HG03354 (cell line): ENCODE data around the gene AIF1.
A peak's percentile ranks its signal among the peaks of the same experiment; 100 is the strongest.

ENCODE experiments used
- ATAC-seq: cut with Tn5 transposase; IDR thresholded peaks from one replicate; pipeline ENCODE4 v1.9.1; 2021; ENCODE audit warnings: mild to moderate bottlenecking; ENCODE audit not compliant: unreplicated experiment, poor library complexity, severe bottlenecking

Gene AIF1

DNA sequence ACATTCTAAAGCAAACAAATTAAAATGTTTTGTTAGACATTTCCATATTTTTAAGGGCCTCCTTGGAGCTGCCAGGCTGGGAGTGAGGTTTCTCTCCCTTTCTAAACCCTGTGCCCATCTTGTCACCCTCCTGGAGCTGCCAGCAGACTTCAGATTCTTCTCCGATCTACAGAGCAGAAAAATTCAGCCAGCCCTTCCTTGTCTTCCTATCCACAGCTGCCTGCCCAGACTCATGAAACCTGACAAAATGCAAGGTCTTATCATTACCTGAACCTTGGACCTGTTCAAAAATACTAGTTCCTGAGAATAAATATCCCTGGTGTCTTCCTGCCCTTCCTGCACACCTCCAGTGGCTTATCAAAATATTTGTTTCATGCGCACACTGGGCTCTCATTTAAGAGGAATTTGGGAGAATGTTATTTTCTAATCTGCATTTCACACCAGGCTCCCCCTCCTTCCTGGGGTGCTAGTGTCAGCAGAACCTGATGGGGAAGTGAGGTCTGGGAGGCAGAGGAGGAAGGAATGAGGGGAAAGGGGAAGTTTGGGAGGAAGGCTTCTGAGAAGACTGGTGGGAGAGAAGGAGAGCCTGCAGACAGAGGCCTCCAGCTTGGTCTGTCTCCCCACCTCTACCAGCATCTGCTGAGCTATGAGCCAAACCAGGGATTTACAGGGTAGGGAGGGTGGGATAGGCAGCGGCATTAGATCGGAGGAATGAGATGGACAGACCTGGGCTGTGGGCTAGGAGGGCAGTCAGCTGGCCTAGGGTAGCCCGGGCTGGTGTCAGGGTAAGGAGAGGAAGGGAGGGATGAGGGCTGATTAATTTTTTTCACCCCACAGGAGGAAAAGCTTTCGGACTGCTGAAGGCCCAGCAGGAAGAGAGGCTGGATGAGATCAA, at the start of gene AIF1:
TSS of gene AIF1 (plus strand) at position 551 of the 895 bp plus-strand sequence. CDS start at position 647, 96 bp downstream.
- ATAC-seq = no peak

DNA sequence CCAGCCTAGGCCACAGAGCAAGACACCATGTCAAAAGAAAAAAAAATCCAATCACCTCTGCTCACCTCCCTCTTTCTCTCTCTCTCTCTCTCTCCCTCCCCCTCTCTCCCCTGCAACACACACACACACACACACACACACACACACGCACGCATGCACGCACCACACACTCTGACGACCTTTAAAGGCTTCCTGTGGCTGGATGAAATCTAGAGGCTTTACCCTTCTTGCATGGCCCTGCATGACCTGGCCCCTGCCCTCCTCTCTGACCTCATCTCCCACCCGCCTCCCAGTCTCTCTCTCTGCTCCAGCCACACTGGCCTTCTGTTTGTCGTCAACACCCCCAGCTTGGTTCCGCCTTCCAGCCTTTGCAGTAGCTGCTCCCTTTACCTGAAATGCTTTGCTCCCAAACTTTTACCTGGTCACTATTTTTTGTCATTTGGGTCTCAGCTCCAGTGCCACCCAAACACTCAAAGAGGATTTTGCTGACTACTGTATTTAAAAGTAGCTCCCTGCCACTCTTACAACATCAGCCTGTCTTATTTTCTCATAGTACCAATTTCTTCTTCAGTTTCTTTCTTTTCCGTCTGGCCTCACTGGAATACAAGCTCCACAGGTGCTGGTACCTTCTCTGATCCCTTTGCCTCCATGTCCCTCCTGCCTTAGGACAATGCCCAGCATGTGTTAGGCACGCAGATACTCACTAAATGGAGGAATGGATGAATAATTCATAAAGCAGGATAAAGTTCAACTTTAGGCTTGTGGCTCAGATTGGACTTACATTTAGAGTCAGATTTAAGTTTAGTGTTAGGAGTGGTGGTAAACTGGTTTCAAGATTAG, 47.3 kb upstream of the AIF1 start:
- no peak for ATAC-seq

DNA sequence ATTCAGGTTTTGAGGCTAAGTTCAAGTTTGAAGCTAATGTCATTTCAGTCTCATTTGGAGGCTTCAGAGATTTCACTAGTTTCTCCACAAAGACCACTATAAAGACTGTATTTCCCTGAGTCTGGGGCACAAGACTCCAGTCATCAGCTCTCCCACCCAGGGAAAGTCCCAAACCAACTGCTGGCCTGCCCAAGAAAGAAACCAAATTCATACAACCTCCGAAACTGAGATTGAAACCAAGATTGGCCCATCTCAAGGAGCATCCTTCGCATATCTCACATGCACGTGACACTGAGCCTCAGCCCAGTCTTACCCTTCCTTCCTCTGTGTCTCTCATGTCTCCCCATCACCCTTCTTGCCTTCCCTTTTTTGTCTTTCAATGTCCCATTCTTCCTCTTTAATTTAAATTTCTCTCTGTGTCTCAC, 46.5 kb upstream of the AIF1 start:
- ATAC-seq = peak; percentile 74

DNA sequence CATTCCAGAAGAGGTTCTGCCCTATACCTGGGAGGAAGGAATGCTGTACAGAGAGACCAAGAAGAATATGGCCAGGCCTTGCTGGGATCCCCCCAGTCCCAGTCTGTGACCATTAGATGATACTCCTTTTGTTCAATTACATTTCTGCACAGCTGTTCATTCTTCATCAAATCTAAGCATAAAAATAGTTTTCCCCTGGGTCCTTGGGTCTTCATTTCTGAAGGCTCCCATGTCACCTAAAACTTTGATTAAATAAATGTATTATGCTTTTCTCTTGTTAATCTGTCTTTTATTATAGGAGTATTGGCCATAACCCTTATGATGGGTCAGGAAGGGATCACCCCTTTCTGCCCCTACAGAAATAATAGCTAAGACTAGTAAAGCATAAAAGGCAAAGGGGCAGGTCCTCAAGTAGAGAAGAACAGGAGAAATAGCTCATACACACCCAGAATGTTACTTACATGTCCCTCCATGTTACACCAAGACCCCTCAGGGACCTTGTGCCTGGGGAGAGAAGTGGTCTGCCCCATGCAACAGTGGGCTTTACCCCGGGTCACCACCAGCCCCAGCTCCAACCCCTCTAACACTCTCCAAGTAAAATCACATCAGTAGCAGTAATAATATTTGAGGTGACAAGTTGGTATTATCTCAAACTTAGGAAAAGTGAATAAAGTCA, 45.0 kb upstream of the AIF1 start:
- ATAC-seq = no peak

DNA sequence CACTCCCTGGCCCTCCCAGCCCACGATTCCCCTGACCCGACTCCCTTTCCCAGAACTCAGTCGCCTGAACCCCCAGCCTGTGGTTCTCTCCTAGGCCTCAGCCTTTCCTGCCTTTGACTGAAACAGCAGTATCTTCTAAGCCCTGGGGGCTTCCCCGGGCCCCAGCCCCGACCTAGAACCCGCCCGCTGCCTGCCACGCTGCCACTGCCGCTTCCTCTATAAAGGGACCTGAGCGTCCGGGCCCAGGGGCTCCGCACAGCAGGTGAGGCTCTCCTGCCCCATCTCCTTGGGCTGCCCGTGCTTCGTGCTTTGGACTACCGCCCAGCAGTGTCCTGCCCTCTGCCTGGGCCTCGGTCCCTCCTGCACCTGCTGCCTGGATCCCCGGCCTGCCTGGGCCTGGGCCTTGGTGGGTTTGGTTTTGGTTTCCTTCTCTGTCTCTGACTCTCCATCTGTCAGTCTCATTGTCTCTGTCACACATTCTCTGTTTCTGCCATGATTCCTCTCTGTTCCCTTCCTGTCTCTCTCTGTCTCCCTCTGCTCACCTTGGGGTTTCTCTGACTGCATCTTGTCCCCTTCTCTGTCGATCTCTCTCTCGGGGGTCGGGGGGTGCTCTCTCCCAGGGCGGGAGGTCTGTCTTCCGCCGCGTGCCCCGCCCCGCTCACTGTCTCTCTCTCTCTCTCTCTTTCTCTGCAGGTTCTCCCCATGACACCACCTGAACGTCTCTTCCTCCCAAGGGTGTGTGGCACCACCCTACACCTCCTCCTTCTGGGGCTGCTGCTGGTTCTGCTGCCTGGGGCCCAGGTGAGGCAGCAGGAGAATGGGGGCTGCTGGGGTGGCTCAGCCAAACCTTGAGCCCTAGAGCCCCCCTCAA, 42.8 kb upstream of the AIF1 start, which contains the start of gene LTA:
TSS of gene LTA (plus strand) at position 249 of the 871 bp plus-strand sequence. CDS start at position 703, 454 bp downstream.
- peak; percentile 43 for ATAC-seq

DNA sequence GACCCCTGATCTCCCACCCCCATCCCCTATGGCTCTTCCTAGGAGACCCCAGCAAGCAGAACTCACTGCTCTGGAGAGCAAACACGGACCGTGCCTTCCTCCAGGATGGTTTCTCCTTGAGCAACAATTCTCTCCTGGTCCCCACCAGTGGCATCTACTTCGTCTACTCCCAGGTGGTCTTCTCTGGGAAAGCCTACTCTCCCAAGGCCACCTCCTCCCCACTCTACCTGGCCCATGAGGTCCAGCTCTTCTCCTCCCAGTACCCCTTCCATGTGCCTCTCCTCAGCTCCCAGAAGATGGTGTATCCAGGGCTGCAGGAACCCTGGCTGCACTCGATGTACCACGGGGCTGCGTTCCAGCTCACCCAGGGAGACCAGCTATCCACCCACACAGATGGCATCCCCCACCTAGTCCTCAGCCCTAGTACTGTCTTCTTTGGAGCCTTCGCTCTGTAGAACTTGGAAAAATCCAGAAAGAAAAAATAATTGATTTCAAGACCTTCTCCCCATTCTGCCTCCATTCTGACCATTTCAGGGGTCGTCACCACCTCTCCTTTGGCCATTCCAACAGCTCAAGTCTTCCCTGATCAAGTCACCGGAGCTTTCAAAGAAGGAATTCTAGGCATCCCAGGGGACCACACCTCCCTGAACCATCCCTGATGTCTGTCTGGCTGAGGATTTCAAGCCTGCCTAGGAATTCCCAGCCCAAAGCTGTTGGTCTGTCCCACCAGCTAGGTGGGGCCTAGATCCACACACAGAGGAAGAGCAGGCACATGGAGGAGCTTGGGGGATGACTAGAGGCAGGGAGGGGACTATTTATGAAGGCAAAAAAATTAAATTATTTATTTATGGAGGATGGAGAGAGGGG, 41.6 kb upstream of the AIF1 start:
- ATAC-seq = no peak

DNA sequence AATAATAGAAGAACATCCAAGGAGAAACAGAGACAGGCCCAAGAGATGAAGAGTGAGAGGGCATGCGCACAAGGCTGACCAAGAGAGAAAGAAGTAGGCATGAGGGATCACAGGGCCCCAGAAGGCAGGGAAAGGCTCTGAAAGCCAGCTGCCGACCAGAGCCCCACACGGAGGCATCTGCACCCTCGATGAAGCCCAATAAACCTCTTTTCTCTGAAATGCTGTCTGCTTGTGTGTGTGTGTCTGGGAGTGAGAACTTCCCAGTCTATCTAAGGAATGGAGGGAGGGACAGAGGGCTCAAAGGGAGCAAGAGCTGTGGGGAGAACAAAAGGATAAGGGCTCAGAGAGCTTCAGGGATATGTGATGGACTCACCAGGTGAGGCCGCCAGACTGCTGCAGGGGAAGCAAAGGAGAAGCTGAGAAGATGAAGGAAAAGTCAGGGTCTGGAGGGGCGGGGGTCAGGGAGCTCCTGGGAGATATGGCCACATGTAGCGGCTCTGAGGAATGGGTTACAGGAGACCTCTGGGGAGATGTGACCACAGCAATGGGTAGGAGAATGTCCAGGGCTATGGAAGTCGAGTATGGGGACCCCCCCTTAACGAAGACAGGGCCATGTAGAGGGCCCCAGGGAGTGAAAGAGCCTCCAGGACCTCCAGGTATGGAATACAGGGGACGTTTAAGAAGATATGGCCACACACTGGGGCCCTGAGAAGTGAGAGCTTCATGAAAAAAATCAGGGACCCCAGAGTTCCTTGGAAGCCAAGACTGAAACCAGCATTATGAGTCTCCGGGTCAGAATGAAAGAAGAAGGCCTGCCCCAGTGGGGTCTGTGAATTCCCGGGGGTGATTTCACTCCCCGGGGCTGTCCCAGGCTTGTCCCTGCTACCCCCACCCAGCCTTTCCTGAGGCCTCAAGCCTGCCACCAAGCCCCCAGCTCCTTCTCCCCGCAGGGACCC, 40.6 kb upstream of the AIF1 start:
- no peak for ATAC-seq

DNA sequence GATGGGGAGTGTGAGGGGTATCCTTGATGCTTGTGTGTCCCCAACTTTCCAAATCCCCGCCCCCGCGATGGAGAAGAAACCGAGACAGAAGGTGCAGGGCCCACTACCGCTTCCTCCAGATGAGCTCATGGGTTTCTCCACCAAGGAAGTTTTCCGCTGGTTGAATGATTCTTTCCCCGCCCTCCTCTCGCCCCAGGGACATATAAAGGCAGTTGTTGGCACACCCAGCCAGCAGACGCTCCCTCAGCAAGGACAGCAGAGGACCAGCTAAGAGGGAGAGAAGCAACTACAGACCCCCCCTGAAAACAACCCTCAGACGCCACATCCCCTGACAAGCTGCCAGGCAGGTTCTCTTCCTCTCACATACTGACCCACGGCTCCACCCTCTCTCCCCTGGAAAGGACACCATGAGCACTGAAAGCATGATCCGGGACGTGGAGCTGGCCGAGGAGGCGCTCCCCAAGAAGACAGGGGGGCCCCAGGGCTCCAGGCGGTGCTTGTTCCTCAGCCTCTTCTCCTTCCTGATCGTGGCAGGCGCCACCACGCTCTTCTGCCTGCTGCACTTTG, 39.6 kb upstream of the AIF1 start, which contains the start of gene TNF:
TSS of gene TNF (plus strand) at position 231 of the 567 bp plus-strand sequence. CDS start at position 408, 177 bp downstream.
- ATAC-seq = no peak

DNA sequence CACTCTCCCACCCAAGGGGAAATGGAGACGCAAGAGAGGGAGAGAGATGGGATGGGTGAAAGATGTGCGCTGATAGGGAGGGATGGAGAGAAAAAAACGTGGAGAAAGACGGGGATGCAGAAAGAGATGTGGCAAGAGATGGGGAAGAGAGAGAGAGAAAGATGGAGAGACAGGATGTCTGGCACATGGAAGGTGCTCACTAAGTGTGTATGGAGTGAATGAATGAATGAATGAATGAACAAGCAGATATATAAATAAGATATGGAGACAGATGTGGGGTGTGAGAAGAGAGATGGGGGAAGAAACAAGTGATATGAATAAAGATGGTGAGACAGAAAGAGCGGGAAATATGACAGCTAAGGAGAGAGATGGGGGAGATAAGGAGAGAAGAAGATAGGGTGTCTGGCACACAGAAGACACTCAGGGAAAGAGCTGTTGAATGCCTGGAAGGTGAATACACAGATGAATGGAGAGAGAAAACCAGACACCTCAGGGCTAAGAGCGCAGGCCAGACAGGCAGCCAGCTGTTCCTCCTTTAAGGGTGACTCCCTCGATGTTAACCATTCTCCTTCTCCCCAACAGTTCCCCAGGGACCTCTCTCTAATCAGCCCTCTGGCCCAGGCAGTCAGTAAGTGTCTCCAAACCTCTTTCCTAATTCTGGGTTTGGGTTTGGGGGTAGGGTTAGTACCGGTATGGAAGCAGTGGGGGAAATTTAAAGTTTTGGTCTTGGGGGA, 38.9 kb upstream of the AIF1 start:
- no peak for ATAC-seq

DNA sequence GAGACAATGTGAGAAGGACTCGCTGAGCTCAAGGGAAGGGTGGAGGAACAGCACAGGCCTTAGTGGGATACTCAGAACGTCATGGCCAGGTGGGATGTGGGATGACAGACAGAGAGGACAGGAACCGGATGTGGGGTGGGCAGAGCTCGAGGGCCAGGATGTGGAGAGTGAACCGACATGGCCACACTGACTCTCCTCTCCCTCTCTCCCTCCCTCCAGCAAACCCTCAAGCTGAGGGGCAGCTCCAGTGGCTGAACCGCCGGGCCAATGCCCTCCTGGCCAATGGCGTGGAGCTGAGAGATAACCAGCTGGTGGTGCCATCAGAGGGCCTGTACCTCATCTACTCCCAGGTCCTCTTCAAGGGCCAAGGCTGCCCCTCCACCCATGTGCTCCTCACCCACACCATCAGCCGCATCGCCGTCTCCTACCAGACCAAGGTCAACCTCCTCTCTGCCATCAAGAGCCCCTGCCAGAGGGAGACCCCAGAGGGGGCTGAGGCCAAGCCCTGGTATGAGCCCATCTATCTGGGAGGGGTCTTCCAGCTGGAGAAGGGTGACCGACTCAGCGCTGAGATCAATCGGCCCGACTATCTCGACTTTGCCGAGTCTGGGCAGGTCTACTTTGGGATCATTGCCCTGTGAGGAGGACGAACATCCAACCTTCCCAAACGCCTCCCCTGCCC, 38.0 kb upstream of the AIF1 start:
- no peak for ATAC-seq

DNA sequence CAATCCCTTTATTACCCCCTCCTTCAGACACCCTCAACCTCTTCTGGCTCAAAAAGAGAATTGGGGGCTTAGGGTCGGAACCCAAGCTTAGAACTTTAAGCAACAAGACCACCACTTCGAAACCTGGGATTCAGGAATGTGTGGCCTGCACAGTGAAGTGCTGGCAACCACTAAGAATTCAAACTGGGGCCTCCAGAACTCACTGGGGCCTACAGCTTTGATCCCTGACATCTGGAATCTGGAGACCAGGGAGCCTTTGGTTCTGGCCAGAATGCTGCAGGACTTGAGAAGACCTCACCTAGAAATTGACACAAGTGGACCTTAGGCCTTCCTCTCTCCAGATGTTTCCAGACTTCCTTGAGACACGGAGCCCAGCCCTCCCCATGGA, 37.5 kb upstream of the AIF1 start:
- no peak for ATAC-seq

DNA sequence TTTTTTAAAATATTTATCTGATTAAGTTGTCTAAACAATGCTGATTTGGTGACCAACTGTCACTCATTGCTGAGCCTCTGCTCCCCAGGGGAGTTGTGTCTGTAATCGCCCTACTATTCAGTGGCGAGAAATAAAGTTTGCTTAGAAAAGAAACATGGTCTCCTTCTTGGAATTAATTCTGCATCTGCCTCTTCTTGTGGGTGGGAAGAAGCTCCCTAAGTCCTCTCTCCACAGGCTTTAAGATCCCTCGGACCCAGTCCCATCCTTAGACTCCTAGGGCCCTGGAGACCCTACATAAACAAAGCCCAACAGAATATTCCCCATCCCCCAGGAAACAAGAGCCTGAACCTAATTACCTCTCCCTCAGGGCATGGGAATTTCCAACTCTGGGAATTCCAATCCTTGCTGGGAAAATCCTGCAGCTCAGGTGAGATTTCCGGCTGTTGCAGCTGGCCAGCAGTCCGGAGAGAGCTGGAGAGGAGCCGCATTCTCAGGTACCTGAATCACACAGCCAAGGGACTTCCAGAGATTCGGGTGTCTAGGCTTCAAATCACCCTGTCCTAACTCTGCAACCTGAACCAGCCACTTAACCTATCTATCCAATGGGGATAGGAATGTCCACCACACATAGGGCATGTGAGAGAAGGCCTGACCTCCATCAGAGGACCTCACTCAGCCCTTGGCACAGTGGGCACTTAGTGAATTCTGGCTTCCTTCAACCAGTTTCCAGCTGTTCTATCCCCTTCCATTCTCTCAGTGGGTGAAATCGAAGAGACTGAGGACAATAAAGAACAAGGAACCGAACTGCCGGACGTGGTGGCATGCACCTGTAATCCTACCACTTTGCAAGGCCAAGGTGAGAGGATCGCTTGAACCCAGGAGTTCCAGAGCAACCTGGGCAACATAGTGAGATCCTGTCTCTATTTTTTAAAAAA, 36.6 kb upstream of the AIF1 start:
- no peak for ATAC-seq

DNA sequence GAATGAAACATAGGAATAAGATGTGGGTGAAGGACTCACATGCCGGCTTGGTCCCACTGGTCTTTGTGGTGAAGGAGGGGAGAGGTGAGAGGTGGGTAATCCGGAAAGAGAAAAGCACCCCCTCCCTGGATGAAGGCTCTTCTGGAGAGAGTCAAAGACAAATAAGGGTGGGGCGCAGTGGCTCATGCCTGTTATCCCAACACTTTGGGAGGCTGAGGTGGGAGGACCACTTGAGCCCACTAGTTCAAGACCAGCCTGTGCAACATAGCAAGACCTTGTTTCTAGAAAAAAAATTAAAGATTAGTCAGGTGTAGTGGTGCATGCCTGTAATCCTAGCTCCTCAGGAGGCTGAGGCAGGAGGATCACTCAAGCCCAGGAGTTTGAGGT, 35.9 kb upstream of the AIF1 start:
- no peak for ATAC-seq

DNA sequence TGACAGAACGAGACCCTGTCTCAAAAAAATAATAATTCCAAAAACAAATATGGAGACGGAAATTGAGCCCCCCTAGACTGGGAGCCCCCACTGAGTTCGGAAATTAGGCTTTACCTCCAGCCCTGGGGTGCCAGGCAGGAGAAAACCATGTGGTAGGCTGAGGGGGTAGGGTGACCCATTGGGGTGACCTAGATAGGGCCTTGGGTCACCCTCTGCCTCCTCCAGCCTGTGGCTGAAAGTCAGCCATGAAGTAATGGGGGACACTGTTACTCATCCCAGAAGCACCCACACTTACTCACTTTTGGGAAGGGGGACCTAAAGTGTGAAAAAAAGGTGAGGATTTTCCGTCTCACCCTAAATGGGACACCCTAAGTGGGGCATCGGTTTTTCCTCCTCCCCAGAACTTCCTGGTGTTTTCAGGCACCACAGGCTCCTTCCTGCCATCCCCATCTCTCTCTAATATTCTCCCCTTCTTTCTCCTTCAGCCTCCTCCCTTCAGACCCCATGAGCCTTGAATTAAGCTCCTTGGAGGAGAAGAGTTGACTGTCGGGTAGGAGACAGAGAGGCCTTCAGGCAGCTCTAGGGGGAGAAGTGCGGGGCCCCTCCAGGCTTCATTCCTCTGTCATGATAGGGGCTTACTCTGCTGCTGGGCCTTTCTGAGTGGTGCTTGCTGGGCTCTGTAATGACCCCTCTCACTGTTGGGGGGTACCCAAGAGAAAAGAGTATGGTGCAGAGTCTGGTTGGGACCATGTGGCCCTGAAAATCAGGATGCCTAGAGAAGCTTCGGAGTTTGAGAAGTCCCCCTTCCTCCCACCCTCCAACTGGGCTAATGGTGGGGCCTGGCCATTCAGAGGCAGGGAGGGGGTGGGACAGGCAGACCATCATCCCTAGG, 35.2 kb upstream of the AIF1 start:
- no peak for ATAC-seq
